Astrocyte (in vitro differentiated cells and primary cell): Measurements from ENCODE around the gene CYP1A2.

Experiments
- EZH2 ChIP-seq: IDR thresholded peaks from 2 replicates; pipeline ENCODE4 v1.6.1; 2012; ENCODE audit warnings: mild to moderate bottlenecking, low read length, inconsistent platforms; ENCODE audit not compliant: insufficient read depth
- TF ChIP-seq, protein P1 (sequence below): IDR thresholded peaks from 2 replicates; pipeline ENCODE4 v1.5.1; 2011; ENCODE audit warnings: low read depth, mild to moderate bottlenecking, inconsistent platforms, low read length, moderate library complexity; ENCODE audit not compliant: insufficient read depth

GRCh38 chr15:74730619-74731316, 17.9 kb upstream of the CYP1A2 start:
- TF ChIP-seq, protein P1, sequence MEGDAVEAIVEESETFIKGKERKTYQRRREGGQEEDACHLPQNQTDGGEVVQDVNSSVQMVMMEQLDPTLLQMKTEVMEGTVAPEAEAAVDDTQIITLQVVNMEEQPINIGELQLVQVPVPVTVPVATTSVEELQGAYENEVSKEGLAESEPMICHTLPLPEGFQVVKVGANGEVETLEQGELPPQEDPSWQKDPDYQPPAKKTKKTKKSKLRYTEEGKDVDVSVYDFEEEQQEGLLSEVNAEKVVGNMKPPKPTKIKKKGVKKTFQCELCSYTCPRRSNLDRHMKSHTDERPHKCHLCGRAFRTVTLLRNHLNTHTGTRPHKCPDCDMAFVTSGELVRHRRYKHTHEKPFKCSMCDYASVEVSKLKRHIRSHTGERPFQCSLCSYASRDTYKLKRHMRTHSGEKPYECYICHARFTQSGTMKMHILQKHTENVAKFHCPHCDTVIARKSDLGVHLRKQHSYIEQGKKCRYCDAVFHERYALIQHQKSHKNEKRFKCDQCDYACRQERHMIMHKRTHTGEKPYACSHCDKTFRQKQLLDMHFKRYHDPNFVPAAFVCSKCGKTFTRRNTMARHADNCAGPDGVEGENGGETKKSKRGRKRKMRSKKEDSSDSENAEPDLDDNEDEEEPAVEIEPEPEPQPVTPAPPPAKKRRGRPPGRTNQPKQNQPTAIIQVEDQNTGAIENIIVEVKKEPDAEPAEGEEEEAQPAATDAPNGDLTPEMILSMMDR, result no peak
- TF ChIP-seq EZH2, result no peak
